ENCODE data around the gene ALKBH1.
"Not testable (repeated sequence)": the region's sequence is repeated elsewhere in the genome, so short reads cannot be mapped to it uniquely, and the experiment has no call there.

The ALKBH1 gene

GRCh38 chr14:77673193-77673592 lies 34.6 kb downstream of the ALKBH1 start:
- no peak for DNase-seq (ENCODE audit: low read depth)
- no peak for TF ChIP-seq CTCF (conservative IDR thresholded peaks at IDR 0.05; ENCODE audit: low read depth, low read length)

GRCh38 chr14:77667331-77667730 lies 40.5 kb downstream of the ALKBH1 start:
- H3K4me3 ChIP-seq (ENCODE audit: low read length) = no peak overlapping the region
- TF ChIP-seq CTCF (conservative IDR thresholded peaks at IDR 0.05; ENCODE audit: low read depth, low read length) = no peak
- no peak for DNase-seq (ENCODE audit: low read depth)

More at GRCh38 chr14:77673193-77673592, 34.6 kb downstream of the ALKBH1 start:
- H3K4me3 ChIP-seq (ENCODE audit: low read length) = no peak overlapping the region

GRCh38 chr14:77663293-77663692 lies 44.5 kb downstream of the ALKBH1 start:
- no peak for DNase-seq (ENCODE audit: low read depth)
- TF ChIP-seq CTCF (conservative IDR thresholded peaks at IDR 0.05; ENCODE audit: low read depth, low read length) = no peak
- H3K4me3 ChIP-seq (ENCODE audit: low read length) = no peak overlapping the region

- H3K4me3 ChIP-seq (ENCODE audit: low read length); DNase-seq (ENCODE audit: low read depth): not testable (repeated sequence)
These were observed 46.3 kb downstream of the ALKBH1 start for GRCh38 chr14:77661562-77661961.

- no peak for TF ChIP-seq CTCF (conservative IDR thresholded peaks at IDR 0.05; ENCODE audit: low read depth, low read length)
- peak; percentile 53 for DNase-seq (ENCODE audit: low read depth)
- H3K4me3 ChIP-seq (ENCODE audit: low read length) = peak overlapping the region; percentile 16
These were observed 47.1 kb downstream of the ALKBH1 start for GRCh38 chr14:77660754-77661153.

- H3K4me3 ChIP-seq (ENCODE audit: low read length) = no peak overlapping the region
- no peak for DNase-seq (ENCODE audit: low read depth)
- TF ChIP-seq CTCF (conservative IDR thresholded peaks at IDR 0.05; ENCODE audit: low read depth, low read length) = no peak
These were observed 48.0 kb downstream of the ALKBH1 start for GRCh38 chr14:77659831-77660230.

GRCh38 chr14:77657280-77657679 lies 50.5 kb downstream of the ALKBH1 start:
- no peak overlapping the region for H3K4me3 ChIP-seq (ENCODE audit: low read length)
- no peak for TF ChIP-seq CTCF (conservative IDR thresholded peaks at IDR 0.05; ENCODE audit: low read depth, low read length)
- no peak for DNase-seq (ENCODE audit: low read depth)

- no peak for TF ChIP-seq CTCF (conservative IDR thresholded peaks at IDR 0.05; ENCODE audit: low read depth, low read length)
- no peak for DNase-seq (ENCODE audit: low read depth)
- H3K4me3 ChIP-seq (ENCODE audit: low read length) = no peak overlapping the region
These were observed 53.8 kb downstream of the ALKBH1 start for GRCh38 chr14:77654001-77654441.
